ENCODE measurements around the gene SYT1. TPM values are rescaled to one million over a fixed set of nuclear protein-coding genes. Genes with fewer than 3 reads are reported as not detected.

The SYT1 gene
- total RNA-seq, 1 experiment from 2014 or later: 15.8 TPM

- Histone ChIP-seq H2BK120ac (ENCODE audit: low read depth, low read length, poor library complexity, severe bottlenecking) (no peak overlapping the region), H2AFZ (ENCODE audit: low read length) (no peak overlapping the region), H3K9ac (ENCODE audit: extremely low read depth, insufficient read length, low read length) (no peak overlapping the region), H3K79me1 (ENCODE audit: insufficient read depth, low read depth, low read length, poor library complexity, severe bottlenecking) (no peaks in the 10 kb centered on the region), H3K4ac (ENCODE audit: low read depth, low read length) (no peak overlapping the region), H3K79me2 (ENCODE audit: insufficient read depth, low read length) (no peaks in the 10 kb centered on the region), H2AK5ac (ENCODE audit: insufficient read length, low read length) (no peak overlapping the region), H3K18ac (ENCODE audit: insufficient read length, low read depth, low read length) (no peak overlapping the region), H3K9me3 (ENCODE audit: control insufficient read depth, low read depth, low read length) (no peaks in the 10 kb centered on the region), H3K4me2 (ENCODE audit: insufficient read depth, insufficient read length, low read length) (no peak overlapping the region), H3K23me2 (ENCODE audit: insufficient read length, low read depth, low read length, poor library complexity, severe bottlenecking) (no peaks in the 10 kb centered on the region), H3K23ac (ENCODE audit: insufficient read length, low read depth, low read length) (no peak overlapping the region), H2BK5ac (ENCODE audit: insufficient read length, low read length) (no peak overlapping the region), H4K20me1 (ENCODE audit: control insufficient read depth, insufficient read depth, insufficient read length) (no peaks in the 10 kb centered on the region), H3T11ph (ENCODE audit: low read length) (no peak overlapping the region), H3K27ac (ENCODE audit: insufficient read length, low read depth, low read length) (no peak overlapping the region), H4K91ac (ENCODE audit: insufficient read length, low read depth, low read length) (no peak overlapping the region), H2BK12ac (ENCODE audit: insufficient read length, low read depth, low read length) (no peak overlapping the region), H3K56ac (ENCODE audit: insufficient read length, low read depth, low read length) (no peak overlapping the region), H3K14ac (ENCODE audit: insufficient read depth, low read length) (no peak overlapping the region), H3K4me1 (ENCODE audit: insufficient read depth, low read length) (peaks cover 13% of the 10 kb centered on the region), H4K8ac (replicated peaks; ENCODE audit: insufficient read length, low read depth, low read length) (no peak overlapping the region), H3K27me3 (ENCODE audit: insufficient read depth, low read length) (no peaks in the 10 kb centered on the region), H2BK20ac (ENCODE audit: low read depth, low read length, poor library complexity, severe bottlenecking) (no peak overlapping the region), H4K5ac (ENCODE audit: insufficient read length, low read depth, low read length) (no peak overlapping the region), H2BK15ac (ENCODE audit: low read depth, low read length) (no peak overlapping the region)
- no peaks in the 10 kb centered on the region for H3K27me3 Mint-ChIP-seq (ENCODE audit: low read depth)
- H3K9me3 Mint-ChIP-seq: no peaks in the 10 kb centered on the region
- no peak overlapping the region for H3K4me3 Mint-ChIP-seq
- TF ChIP-seq CTCF (conservative IDR thresholded peaks at IDR 0.05): no peak
- H3K4me1 Mint-ChIP-seq: peaks cover 15 to 22% of the 10 kb centered on the region in 2 experiments
- no peak overlapping the region for H3K27ac Mint-ChIP-seq
- H3K36me3 Mint-ChIP-seq (ENCODE audit: insufficient read depth in 1 of 3, low read depth in 3 of 3): no peaks in the 10 kb centered on the region; a peak in 2 of 7 replicates
- no peak for DNase-seq
These were observed 586.8 kb downstream of the SYT1 start for GRCh38 chr12:79451365-79451764.

All from H9 (cell line).